Endodermal cell (in vitro differentiated cells): ENCODE results near the gene WDFY2. TPM values are rescaled to one million over a fixed set of nuclear protein-coding genes. Genes with fewer than 3 reads are reported as not detected.
A peak's percentile ranks its signal among the peaks of the same experiment; 100 is the strongest.

ENCODE experiments used
- DNase-seq: peaks from one replicate; pipeline ENCODE4 v3.0.0-alpha.2; 2017
- H3K27ac ChIP-seq: 2 replicates; pipeline ENCODE4 v1.5.1; 2013; ENCODE audit warnings: mild to moderate bottlenecking, low read depth, low read length, moderate library complexity
- H3K27me3 ChIP-seq: 2 replicates; pipeline ENCODE4 v1.6.1; 2013; ENCODE audit warnings: mild to moderate bottlenecking, low read length, moderate library complexity; ENCODE audit not compliant: insufficient read depth, control insufficient read depth, poor library complexity, severe bottlenecking
- H3K36me3 ChIP-seq: 2 replicates; pipeline ENCODE4 v1.7.0; 2013; ENCODE audit warnings: mild to moderate bottlenecking, low read length, moderate library complexity; ENCODE audit not compliant: control insufficient read depth, insufficient read depth
- H3K4me1 ChIP-seq: one replicate; pipeline ENCODE4 v1.7.0; 2013; ENCODE audit warnings: low read length; ENCODE audit not compliant: control insufficient read depth, insufficient read depth
- H3K4me3 ChIP-seq: 2 replicates; pipeline ENCODE4 v1.5.1; 2013; ENCODE audit warnings: mild to moderate bottlenecking, low read length, moderate library complexity
- H3K9ac ChIP-seq: 2 replicates; pipeline ENCODE4 v1.6.1; 2013; ENCODE audit warnings: mild to moderate bottlenecking, low read length, moderate library complexity; ENCODE audit not compliant: poor library complexity, severe bottlenecking; ENCODE audit errors: extremely low read depth
- H3K9me3 ChIP-seq: 2 replicates; pipeline ENCODE4 v1.6.1; 2013; ENCODE audit warnings: mild to moderate bottlenecking, low read length, moderate library complexity; ENCODE audit not compliant: control insufficient read depth
- H3K27ac Mint-ChIP-seq: 2 replicates; pipeline ENCODE4 v1.8.0; 2020; ENCODE audit warnings: mixed read lengths
- H3K27me3 Mint-ChIP-seq: 2 replicates; pipeline ENCODE4 v1.8.0; 2021; ENCODE audit warnings: mild to moderate bottlenecking, mixed read lengths; ENCODE audit not compliant: insufficient read depth
- H3K36me3 Mint-ChIP-seq: 2 replicates; pipeline ENCODE4 v1.8.0; 2020; ENCODE audit warnings: low read depth, mixed read lengths
- H3K4me1 Mint-ChIP-seq: 2 replicates; pipeline ENCODE4 v1.8.0; 2020; ENCODE audit warnings: mixed read lengths
- H3K4me3 Mint-ChIP-seq: 2 replicates; pipeline ENCODE4 v1.8.0; 2020; ENCODE audit warnings: mild to moderate bottlenecking, moderate library complexity, mixed read lengths
- H3K9me3 Mint-ChIP-seq: 2 replicates; pipeline ENCODE4 v1.8.0; 2020; ENCODE audit warnings: mild to moderate bottlenecking, mixed read lengths
- WGBS, 2 experiments: methylation state at CpG; one replicate each; pipeline versions ENCODE4 v1.1.5 to v1.1.7; 2013; ENCODE audit warnings: missing lambda C conversion rate in 2 of 2, mixed read lengths in 1 of 2; ENCODE audit not compliant: insufficient coverage in 1 of 2, insufficient read length in 1 of 2; 5-methylcytosine and 5-hydroxymethylcytosine counted together
- total RNA-seq, 2 donors: library from RNA; stranded (reverse); fragmentation: NEBNext Ultra II Directional in 1 of 2; extraction: Animal tissue kit (Norgen Biotek cat#: 25700) in 1 of 2; gene quantifications; 2 replicates in 1 of 2; 3 replicates in 1 of 2; pipeline ENCODE4 v1.2.1, GENCODE V29; 2021
- TF ChIP-seq, protein P1 (sequence below): fragments of 200-600 bp; sonication (generic); conservative IDR thresholded peaks from 2 replicates; pipeline ENCODE4 v1.5.0; 2021; ENCODE audit warnings: antibody characterized with exemption, mild to moderate bottlenecking

The WDFY2 gene
- total RNA-seq, 2 donors from 2014 or later, result 20.6 to 28.0 TPM

DNA sequence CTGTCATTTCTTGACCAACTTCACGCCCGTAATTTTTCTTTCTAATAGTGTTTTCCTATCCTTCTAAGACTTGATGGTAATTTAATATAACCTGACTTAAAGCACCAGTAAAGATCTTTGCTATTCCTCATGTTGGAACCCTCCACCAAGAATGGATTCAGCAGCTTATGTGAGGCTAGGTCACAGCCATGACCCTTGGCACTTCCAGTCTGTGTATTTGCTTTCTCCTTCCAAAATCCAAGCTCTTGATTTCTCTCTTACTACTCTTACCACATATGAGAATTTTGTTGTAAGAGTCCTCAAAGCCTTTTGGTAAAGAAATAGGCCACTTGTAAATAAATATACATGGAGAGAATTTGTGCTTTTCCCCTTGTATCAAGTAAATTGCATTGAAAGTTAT, 158.3 kb downstream of the WDFY2 start:
- Histone ChIP-seq H3K9me3 (peaks cover 18% of the 10 kb centered on the region), H3K9ac (no peak overlapping the region), H3K27me3 (no peaks in the 10 kb centered on the region), H3K36me3 (peaks cover 34% of the 10 kb centered on the region), H3K4me1 (no peaks in the 10 kb centered on the region), H3K27ac (no peak overlapping the region), H3K4me3 (no peak overlapping the region)
- H3K4me3 Mint-ChIP-seq, result no peak overlapping the region
- DNase-seq, result no peak
- no peak overlapping the region for H3K27ac Mint-ChIP-seq
- no peaks in the 10 kb centered on the region for H3K4me1 Mint-ChIP-seq
- no peaks in the 10 kb centered on the region for H3K27me3 Mint-ChIP-seq
- 87 to 100% methylated on average over 2 of the region's 2 CpGs for whole genome bisulfite sequencing, 2 experiments
- TF ChIP-seq, protein P1, sequence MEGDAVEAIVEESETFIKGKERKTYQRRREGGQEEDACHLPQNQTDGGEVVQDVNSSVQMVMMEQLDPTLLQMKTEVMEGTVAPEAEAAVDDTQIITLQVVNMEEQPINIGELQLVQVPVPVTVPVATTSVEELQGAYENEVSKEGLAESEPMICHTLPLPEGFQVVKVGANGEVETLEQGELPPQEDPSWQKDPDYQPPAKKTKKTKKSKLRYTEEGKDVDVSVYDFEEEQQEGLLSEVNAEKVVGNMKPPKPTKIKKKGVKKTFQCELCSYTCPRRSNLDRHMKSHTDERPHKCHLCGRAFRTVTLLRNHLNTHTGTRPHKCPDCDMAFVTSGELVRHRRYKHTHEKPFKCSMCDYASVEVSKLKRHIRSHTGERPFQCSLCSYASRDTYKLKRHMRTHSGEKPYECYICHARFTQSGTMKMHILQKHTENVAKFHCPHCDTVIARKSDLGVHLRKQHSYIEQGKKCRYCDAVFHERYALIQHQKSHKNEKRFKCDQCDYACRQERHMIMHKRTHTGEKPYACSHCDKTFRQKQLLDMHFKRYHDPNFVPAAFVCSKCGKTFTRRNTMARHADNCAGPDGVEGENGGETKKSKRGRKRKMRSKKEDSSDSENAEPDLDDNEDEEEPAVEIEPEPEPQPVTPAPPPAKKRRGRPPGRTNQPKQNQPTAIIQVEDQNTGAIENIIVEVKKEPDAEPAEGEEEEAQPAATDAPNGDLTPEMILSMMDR, result no peak
- H3K36me3 Mint-ChIP-seq, result peaks cover 33% of the 10 kb centered on the region
- H3K9me3 Mint-ChIP-seq, result peaks cover 8% of the 10 kb centered on the region

DNA sequence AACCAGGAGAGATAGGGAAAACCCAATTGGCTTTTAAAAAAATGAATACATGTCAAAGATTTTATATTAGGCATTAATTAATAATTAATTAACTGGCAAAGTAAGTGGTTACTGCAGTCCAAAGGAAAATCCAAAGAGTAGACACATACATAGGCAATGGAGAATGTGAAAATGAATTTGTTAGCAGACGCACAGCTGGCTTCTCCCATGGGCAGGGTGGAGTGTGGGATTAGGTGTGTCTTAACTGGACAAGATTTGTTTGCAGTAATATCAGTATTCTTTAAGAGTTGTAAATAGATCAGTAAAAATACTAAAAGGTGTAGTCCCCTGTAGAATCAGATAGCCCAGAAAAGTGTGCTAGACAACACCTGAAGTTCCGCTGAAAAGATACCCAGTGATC, 161.0 kb downstream of the WDFY2 start:
- H3K27me3 Mint-ChIP-seq, result no peaks in the 10 kb centered on the region
- no peaks in the 10 kb centered on the region for H3K27me3 ChIP-seq

DNA sequence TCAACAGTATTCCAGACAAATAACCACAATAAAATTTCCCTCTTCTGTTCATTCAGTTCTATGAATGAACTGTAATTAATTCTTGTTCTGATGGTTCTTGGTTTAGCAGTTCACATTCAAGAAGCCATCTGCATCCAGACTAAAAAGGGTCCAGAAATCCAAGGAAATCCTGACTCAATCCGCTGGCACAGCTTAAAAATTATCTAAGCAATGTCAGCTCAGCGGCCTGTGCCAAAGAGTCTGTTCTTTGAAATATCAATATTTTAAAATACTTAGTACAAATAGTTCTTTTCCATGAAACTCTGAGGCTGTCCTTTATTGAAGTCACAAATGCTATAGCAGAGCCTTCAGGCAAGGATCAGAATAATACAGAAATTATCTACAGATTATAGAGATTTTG, 162.5 kb downstream of the WDFY2 start:
- Histone ChIP-seq H3K4me3 (peak overlapping the region; percentile 56), H3K27me3 (no peaks in the 10 kb centered on the region), H3K27ac (no peak overlapping the region), H3K4me1 (no peaks in the 10 kb centered on the region), H3K9me3 (peaks cover 38% of the 10 kb centered on the region), H3K36me3 (peaks cover 31% of the 10 kb centered on the region), H3K9ac (no peak overlapping the region)
- Mint-ChIP-seq H3K27ac (no peak overlapping the region), H3K4me1 (no peaks in the 10 kb centered on the region), H3K4me3 (no peak overlapping the region), H3K36me3 (peaks cover 35% of the 10 kb centered on the region), H3K9me3 (peaks cover 20% of the 10 kb centered on the region), H3K27me3 (no peaks in the 10 kb centered on the region)
- WGBS, 2 experiments, result 92% methylated on average over 2 of the region's 2 CpGs; no CpG with 5 or more reads in 1 of the 2 experiments
- TF ChIP-seq, protein P1, result no peak
- no peak for DNase-seq

More for the DNA sequence above, 161.0 kb downstream of the WDFY2 start:
- H3K9me3 ChIP-seq, result peaks cover 38% of the 10 kb centered on the region
- H3K36me3 ChIP-seq, result peaks cover 43% of the 10 kb centered on the region
- Mint-ChIP-seq H3K4me1 (no peaks in the 10 kb centered on the region), H3K4me3 (no peak overlapping the region), H3K9me3 (peaks cover 20% of the 10 kb centered on the region), H3K27ac (no peak overlapping the region), H3K36me3 (peaks cover 35% of the 10 kb centered on the region)
- TF ChIP-seq, protein P1, result no peak
- WGBS, 2 experiments, result 95 to 100% methylated on average over 2 of the region's 2 CpGs
- DNase-seq, result no peak
- no peaks in the 10 kb centered on the region for H3K4me1 ChIP-seq
- no peak overlapping the region for H3K4me3 ChIP-seq
- no peak overlapping the region for H3K27ac ChIP-seq
- no peak overlapping the region for H3K9ac ChIP-seq
